MM.1S (cell line): ENCODE results near the gene ANKS1B.

Source experiments
- DNase-seq: peaks from one replicate; pipeline ENCODE4 v3.0.0-alpha.2; 2015
- H2AFZ ChIP-seq: fragments of 300-600 bp; sonication (generic); 2 replicates; pipeline ENCODE4 v1.6.0; 2016; ENCODE audit warnings: antibody characterized with exemption, low read length
- H3F3A ChIP-seq: fragments of 300-600 bp; sonication (generic); 2 replicates; pipeline ENCODE4 v1.6.1; 2016; ENCODE audit warnings: mild to moderate bottlenecking, antibody characterized with exemption, low read length, moderate library complexity, mixed read lengths; ENCODE audit not compliant: insufficient read depth
- H3K27ac ChIP-seq: fragments of 300-600 bp; sonication (generic); 2 replicates; pipeline ENCODE4 v1.5.1; 2016; ENCODE audit warnings: mild to moderate bottlenecking, low read length
- H3K27me3 ChIP-seq: fragments of 300-600 bp; sonication (generic); replicated peaks from 2 replicates; pipeline ENCODE4 v1.6.0; 2016; ENCODE audit warnings: low read length; ENCODE audit not compliant: insufficient read depth
- H3K36me3 ChIP-seq: fragments of 300-600 bp; sonication (generic); replicated peaks from 2 replicates; pipeline ENCODE4 v1.6.1; 2016; ENCODE audit warnings: mild to moderate bottlenecking, low read length, mixed read lengths; ENCODE audit not compliant: insufficient read depth
- H3K4me1 ChIP-seq: fragments of 300-600 bp; sonication (generic); 2 replicates; pipeline ENCODE4 v1.6.1; 2016; ENCODE audit warnings: low read length, mixed read lengths
- H3K4me2 ChIP-seq: fragments of 300-600 bp; sonication (generic); 2 replicates; pipeline ENCODE4 v1.6.0; 2016; ENCODE audit warnings: low read depth, low read length
- H3K4me3 ChIP-seq: fragments of 300-600 bp; sonication (generic); 2 replicates; pipeline ENCODE4 v1.5.1; 2016; ENCODE audit warnings: low read length, mixed read lengths
- H3K79me2 ChIP-seq: fragments of 300-600 bp; sonication (generic); 2 replicates; pipeline ENCODE4 v1.6.1; 2016; ENCODE audit warnings: mixed run types, low read length, mixed read lengths
- H3K9ac ChIP-seq: fragments of 300-600 bp; sonication (generic); 2 replicates; pipeline ENCODE4 v1.6.1; 2016; ENCODE audit warnings: low read length, mixed read lengths
- H3K9me2 ChIP-seq: fragments of 300-600 bp; sonication (generic); replicated peaks from 2 replicates; pipeline ENCODE4 v1.6.1; 2016; ENCODE audit warnings: mild to moderate bottlenecking, low read length, mixed read lengths; ENCODE audit not compliant: insufficient read depth
- H3K9me3 ChIP-seq: fragments of 300-600 bp; sonication (generic); replicated peaks from 2 replicates; pipeline ENCODE4 v1.6.1; 2016; ENCODE audit warnings: mild to moderate bottlenecking, low read length, mixed read lengths; ENCODE audit not compliant: insufficient read depth
- H4K20me1 ChIP-seq: fragments of 300-600 bp; sonication (generic); 2 replicates; pipeline ENCODE4 v1.6.1; 2016; ENCODE audit warnings: mild to moderate bottlenecking, low read length, moderate library complexity, mixed read lengths; ENCODE audit not compliant: insufficient read depth
- CTCF ChIP-seq: fragments of 300-600 bp; sonication (generic); IDR thresholded peaks from 2 replicates; pipeline ENCODE4 v1.5.1; 2016; ENCODE audit warnings: antibody characterized with exemption, low read length, mixed read lengths
- EZH2 ChIP-seq: fragments of 300-600 bp; sonication (generic); optimal IDR thresholded peaks from 2 replicates; pipeline ENCODE3; 2017; ENCODE audit warnings: low read depth, mild to moderate bottlenecking, antibody characterized with exemption, low read length, mixed read lengths
- EZH2phosphoT487 ChIP-seq: fragments of 300-600 bp; sonication (generic); IDR thresholded peaks from 2 replicates; pipeline ENCODE4 v1.6.1; 2018; ENCODE audit warnings: antibody characterized with exemption, low read length

The ANKS1B gene

DNA sequence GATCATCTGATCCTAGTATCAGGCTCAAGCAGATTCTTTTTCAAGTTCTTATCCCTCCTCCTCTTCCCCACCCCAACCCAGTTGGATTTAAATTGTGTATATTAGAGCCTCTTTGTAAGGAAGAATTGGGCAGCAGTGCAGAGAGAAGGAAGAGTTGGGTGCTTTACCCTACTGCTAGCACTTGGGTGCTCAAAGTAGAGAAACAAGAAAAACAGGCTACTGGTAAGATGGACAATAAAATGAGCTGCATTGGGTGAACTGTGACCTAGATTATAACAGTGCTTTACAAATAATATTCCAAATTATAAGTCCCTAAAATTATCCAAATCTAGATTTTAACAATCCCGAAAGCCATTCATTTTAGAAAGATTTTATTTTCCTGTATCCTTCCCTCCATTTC, 700.6 kb downstream of the ANKS1B start:
- Histone ChIP-seq H3K27me3 (no peaks in the 10 kb centered on the region), H3K36me3 (no peaks in the 10 kb centered on the region), H3F3A (no peaks in the 10 kb centered on the region), H3K9ac (no peak overlapping the region), H4K20me1 (no peaks in the 10 kb centered on the region), H3K4me1 (no peaks in the 10 kb centered on the region), H3K4me3 (no peak overlapping the region), H3K4me2 (no peak overlapping the region), H3K27ac (no peak overlapping the region), H2AFZ (no peak overlapping the region), H3K79me2 (no peaks in the 10 kb centered on the region), H3K9me3 (no peaks in the 10 kb centered on the region), H3K9me2 (no peaks in the 10 kb centered on the region)
- no peak for TF ChIP-seq EZH2phosphoT487
- TF ChIP-seq EZH2, result no peak
- no peak for TF ChIP-seq CTCF
- DNase-seq, result no peak

DNA sequence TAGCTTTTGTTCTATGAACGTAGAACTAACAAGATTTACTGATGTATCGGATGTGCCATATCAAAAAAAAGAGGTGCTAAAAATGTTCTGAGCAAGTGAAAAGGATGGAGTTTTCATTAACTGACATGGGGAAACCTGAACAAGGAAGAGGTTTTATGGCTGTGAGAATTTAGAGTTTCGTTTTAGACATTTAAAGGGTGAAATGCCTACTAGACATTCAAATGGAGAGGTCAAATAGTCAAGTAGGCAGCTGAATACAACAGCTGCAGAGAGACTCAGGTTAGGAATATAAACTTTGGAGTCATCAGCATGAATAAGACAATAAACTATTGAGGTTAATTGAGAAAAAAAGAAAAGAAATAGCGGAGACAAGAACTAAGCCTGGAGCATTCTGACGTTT, 702.1 kb downstream of the ANKS1B start:
- Histone ChIP-seq H3K27ac (no peak overlapping the region), H3K4me3 (no peak overlapping the region), H3K9ac (no peak overlapping the region), H3K36me3 (no peaks in the 10 kb centered on the region), H3K4me2 (no peak overlapping the region), H2AFZ (no peak overlapping the region), H3K4me1 (no peaks in the 10 kb centered on the region), H3F3A (no peaks in the 10 kb centered on the region), H3K27me3 (no peaks in the 10 kb centered on the region), H4K20me1 (no peaks in the 10 kb centered on the region), H3K9me3 (no peaks in the 10 kb centered on the region), H3K79me2 (no peaks in the 10 kb centered on the region), H3K9me2 (no peaks in the 10 kb centered on the region)
- no peak for DNase-seq
- TF ChIP-seq EZH2 (no peak), CTCF (no peak), EZH2phosphoT487 (no peak)

GRCh38 chr12:99282086-99282485, 702.6 kb downstream of the ANKS1B start:
- Histone ChIP-seq H4K20me1 (no peaks in the 10 kb centered on the region), H3K9me3 (no peaks in the 10 kb centered on the region), H3K36me3 (no peaks in the 10 kb centered on the region), H3K9me2 (no peaks in the 10 kb centered on the region), H3K79me2 (no peaks in the 10 kb centered on the region), H3K27ac (no peak overlapping the region), H2AFZ (no peak overlapping the region), H3K9ac (no peak overlapping the region), H3K4me1 (no peaks in the 10 kb centered on the region), H3F3A (no peaks in the 10 kb centered on the region), H3K27me3 (no peaks in the 10 kb centered on the region), H3K4me3 (no peak overlapping the region), H3K4me2 (no peak overlapping the region)
- no peak for DNase-seq
- TF ChIP-seq CTCF, result no peak
- no peak for TF ChIP-seq EZH2phosphoT487
- no peak for TF ChIP-seq EZH2

DNA sequence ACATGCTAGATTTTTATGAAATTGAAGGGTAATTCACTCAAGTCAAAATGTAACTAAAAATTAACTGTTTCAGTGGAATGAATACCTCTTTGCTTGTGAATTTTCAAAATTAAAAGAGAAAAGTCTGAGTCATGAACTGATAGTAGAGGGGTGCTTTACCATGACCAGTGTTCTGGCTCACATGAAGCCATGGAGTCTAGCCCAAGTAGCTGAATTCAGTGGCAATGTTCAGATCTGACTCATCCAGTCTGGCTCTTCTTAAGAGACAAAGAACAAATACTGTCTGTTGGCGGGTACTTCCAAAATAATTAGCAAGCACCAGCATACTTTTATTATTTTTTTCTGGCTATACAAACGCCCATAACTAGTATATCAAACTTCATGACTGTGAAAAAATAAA, 703.5 kb downstream of the ANKS1B start:
- H3K4me2 ChIP-seq, result no peak overlapping the region
- H3K27me3 ChIP-seq, result no peaks in the 10 kb centered on the region
- no peak for TF ChIP-seq CTCF
- no peak for TF ChIP-seq EZH2phosphoT487
- TF ChIP-seq EZH2, result no peak
- no peaks in the 10 kb centered on the region for H3K4me1 ChIP-seq
- H2AFZ ChIP-seq, result no peak overlapping the region
- no peaks in the 10 kb centered on the region for H3K79me2 ChIP-seq
- no peaks in the 10 kb centered on the region for H3K36me3 ChIP-seq
- no peaks in the 10 kb centered on the region for H3K9me3 ChIP-seq
- no peak overlapping the region for H3K27ac ChIP-seq
- no peaks in the 10 kb centered on the region for H4K20me1 ChIP-seq
- no peaks in the 10 kb centered on the region for H3K9me2 ChIP-seq
- DNase-seq, result no peak
- H3F3A ChIP-seq, result no peaks in the 10 kb centered on the region
- no peak overlapping the region for H3K4me3 ChIP-seq
- H3K9ac ChIP-seq, result no peak overlapping the region
